ENCODE measurements around the gene PC.
"Not testable (repeated sequence)": the region's sequence is repeated elsewhere in the genome, so short reads cannot be mapped to it uniquely, and the experiment has no call there.

The PC gene

DNA sequence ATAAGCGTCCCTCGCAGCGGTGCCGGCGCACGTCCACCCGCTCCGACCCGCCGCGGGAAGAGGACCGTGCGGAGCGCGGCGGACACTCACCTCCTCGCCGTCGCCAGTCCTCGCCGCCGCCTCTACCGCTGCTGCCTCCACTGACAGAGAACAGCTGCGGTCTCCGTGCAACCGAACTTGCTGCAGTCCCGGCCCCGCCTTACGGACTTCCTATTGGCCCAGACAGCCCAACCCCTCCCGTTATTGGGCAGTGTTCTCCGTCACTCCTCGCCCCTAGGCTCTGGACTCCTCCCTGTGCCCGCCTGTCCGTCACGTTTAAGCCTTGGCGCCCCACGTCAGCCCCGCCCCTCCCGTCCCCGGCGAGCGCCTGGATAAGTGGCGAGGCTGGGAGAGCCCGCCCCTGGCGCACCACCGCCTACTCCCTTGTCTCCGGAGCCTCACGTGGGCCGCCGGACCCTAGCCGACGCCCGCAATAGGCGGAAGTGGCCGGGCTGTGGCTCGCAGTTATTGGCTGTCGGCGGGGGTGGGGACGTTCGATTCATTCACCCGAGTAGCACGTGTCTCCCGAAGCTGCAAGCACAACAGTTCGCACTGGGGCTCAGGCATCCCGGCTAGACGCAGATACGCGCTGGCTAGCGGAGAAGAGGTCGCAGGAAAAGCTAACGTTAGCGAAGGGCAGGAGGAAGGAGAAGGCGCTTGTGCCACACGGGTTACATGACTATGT is at the start of gene PC:
Gene PC (minus strand): TSS at position 152 of the 724 bp plus-strand sequence. CDS start 86,224 bp downstream, outside the sequence.
- peak; percentile 93 to 94 for DNase-seq (ENCODE audit: low read depth in 2 of 2)

GRCh38 chr11:67007126-67007525 is 48.9 kb upstream of the PC start:
- no peak for DNase-seq (ENCODE audit: low read depth in 2 of 2)

- no peak for DNase-seq (ENCODE audit: low read depth in 2 of 2)
Observed at GRCh38 chr11:67006029-67006884, 48.1 kb upstream of the PC start.

DNA sequence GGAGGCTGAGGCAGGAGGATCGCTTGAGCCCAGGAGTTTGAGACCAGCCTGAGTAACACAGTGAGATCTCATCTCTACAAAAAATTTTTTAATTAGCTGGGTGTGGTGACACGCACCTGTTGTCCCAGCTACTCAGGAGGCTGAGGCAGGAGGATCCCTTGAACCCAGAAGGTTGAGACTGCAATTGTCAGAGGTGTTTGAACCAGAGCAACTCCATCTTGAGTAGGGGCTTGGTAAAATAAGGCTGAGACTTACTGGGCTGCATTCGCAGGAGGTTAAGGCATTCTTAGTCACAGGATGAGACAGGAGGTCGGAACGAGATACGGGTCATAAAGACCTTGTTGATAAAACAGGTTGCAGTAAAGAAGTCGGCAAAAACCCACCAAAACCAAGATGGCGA is 47.0 kb upstream of the PC start:
- DNase-seq (ENCODE audit: low read depth in 2 of 2), result not testable (repeated sequence)

DNA sequence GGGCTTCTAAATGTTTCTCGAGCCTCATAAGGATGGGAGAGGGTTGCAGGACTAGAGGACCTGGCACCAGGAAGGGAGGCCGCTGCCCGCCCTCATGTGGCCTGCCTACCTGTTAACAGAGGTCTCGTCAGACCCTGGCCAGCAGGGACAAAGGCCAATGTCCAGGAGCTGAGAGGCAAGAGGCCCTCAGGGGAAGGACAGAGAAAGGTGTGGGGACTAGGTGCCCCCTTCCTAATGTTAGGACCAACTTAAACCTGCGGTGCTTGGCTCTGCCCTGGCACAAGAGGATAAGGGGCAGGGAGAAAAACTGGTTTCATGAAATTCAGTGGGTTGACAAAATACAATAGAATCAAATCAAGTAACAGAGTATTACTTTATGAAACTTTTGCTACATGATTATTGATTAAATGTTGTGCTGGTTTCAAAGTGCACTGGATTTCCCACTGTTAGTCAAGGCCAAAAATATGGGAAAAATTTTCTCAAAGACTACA is 44.8 kb upstream of the PC start:
- no peak for DNase-seq (ENCODE audit: low read depth in 2 of 2)

GRCh38 chr11:67002297-67002913 is 44.2 kb upstream of the PC start:
- no peak for DNase-seq (ENCODE audit: low read depth in 2 of 2)

DNA sequence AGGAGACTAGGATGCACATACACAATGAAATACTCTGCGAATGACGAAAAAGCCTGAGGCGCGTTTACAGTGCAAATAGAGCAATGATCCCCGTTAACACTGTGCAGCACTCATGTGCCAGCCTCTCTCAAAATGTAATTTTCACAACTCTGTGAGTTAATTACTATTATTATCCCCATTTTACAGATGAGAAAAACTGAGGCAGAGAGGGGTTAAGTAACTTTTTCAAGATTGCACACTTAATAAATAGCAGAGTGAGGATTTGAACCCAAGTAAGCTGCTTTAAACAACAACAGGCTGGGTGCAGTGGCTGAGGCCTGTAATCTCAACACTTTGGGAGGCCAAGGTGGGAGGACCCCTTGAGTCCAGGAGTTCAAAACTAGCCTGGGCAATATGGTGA is 43.1 kb upstream of the PC start:
- DNase-seq (ENCODE audit: low read depth in 2 of 2), result no peak

GRCh38 chr11:66999555-66999954 is 41.4 kb upstream of the PC start:
- no peak for DNase-seq (ENCODE audit: low read depth in 2 of 2)

GRCh38 chr11:66996609-66997273 is 38.6 kb upstream of the PC start:
- no peak for DNase-seq (ENCODE audit: low read depth in 2 of 2)

GRCh38 chr11:66992041-66992440 is 33.9 kb upstream of the PC start:
- DNase-seq (ENCODE audit: low read depth in 2 of 2), result no peak

- not testable (repeated sequence) for DNase-seq (ENCODE audit: low read depth in 2 of 2)
Observed at GRCh38 chr11:66989360-66989759, 31.2 kb upstream of the PC start.

GRCh38 chr11:66988741-66989140 is 30.6 kb upstream of the PC start:
- not testable (repeated sequence) for DNase-seq (ENCODE audit: low read depth in 2 of 2)

GRCh38 chr11:66987924-66988637 is 29.9 kb upstream of the PC start:
- DNase-seq (ENCODE audit: low read depth in 2 of 2), result no peak

GRCh38 chr11:66987158-66987620 is 29.0 kb upstream of the PC start:
- no peak for DNase-seq (ENCODE audit: low read depth in 2 of 2)

DNA sequence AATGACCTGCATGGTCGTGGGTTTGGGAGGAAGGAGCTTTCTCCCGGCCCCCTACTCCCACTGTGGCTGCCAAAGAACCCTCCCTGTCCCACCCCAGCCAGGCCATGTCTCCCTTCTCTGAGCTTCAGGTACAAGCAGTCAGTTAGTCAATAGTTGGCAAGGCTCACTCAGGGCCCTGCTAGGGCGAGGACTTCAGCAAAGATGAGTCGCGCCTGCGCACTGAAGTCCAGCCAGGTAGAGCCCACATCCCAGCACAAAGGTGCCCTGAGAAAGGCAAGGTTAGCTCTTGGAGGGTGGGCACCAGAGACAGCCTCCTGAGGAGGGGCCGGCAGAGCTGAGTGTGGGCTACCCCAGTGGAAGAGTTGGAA is 28.0 kb upstream of the PC start:
- DNase-seq (ENCODE audit: low read depth in 2 of 2), result no peak

DNA sequence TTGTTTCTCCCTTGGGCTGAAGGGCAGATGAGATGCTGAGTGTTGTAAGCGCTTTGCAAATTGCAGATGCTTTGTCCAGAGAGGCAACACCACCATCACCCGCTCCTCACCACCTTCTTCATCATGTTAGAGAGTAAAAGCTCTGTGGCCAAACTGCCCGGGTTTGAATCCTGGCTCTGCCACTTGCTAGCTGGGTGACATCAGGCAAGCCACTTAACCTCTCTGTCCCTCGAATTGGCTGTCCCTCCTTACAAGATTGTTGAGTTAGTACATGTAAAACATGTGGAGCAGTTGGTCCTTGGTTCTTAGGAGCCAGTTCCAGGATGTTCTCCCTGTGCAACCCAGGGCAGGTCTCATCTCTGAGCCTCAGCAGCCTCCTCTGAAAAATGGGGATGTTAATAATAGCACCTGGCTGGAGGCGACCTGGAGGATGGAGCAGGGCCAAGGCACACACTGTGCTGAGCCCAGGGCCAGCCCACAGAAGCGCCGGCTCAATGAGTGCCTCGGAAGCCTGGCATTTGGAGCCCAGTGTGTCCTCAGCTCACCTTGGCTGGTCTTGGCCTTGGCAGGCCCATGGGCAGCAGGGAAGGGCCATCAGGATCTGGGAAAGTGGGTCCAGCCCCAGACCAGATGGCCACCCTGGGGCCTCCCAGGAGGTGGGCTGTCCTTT is 27.5 kb upstream of the PC start:
- no peak for DNase-seq (ENCODE audit: low read depth in 2 of 2)

GRCh38 chr11:66983275-66983924 is 25.2 kb upstream of the PC start:
- DNase-seq (ENCODE audit: low read depth in 2 of 2), result no peak

DNA sequence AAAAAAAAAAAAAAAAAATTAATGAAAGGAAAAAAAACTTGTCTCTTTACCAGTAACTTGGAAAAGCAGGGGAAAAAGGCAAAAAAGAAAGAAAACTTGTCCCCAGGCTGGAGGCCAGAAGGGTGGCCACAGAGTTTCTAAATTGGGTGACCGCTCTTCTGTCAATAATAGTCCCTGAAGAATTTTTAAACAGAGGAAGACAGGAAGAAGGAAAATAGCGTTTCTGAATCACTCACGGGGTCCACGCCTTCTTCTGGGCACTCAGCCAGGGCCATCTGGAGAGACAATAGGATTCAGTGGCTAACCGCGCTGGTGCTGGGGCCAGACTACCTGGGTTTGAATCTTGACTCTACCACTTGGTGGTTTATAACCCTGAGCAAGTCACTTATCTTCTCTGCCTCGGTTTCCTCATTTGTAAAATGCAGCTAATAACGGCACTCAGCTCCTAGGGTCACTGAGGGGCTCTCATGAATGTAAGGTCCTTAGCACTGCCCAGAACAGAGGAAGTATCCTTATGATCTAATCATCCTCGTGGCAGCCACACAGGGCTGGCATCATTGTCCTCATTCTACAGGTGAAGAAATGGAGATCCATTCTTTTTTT is 23.9 kb upstream of the PC start:
- no peak for DNase-seq (ENCODE audit: low read depth in 2 of 2)

- DNase-seq (ENCODE audit: low read depth in 2 of 2), result no peak
Observed at GRCh38 chr11:66979336-66979980, 21.3 kb upstream of the PC start.
